Hepatocyte (in vitro differentiated cells): ENCODE measurements around the gene ZBTB33.

ENCODE experiments used
- CTCF ChIP-seq: fragments of 200-600 bp; sonication (generic); IDR thresholded peaks from 2 replicates; pipeline ENCODE4 v1.5.1; 2016; ENCODE audit warnings: antibody characterized with exemption, mild to moderate bottlenecking; ENCODE audit not compliant: poor library complexity
- EZH2 ChIP-seq: fragments of 200-600 bp; sonication (generic); IDR thresholded peaks from 2 replicates; pipeline ENCODE4 v1.6.1; 2016; ENCODE audit warnings: antibody characterized with exemption, mild to moderate bottlenecking, borderline replicate concordance
- EZH2phosphoT487 ChIP-seq: fragments of 200-600 bp; sonication (generic); IDR thresholded peaks from one replicate; pipeline ENCODE4 v1.6.1; 2018; ENCODE audit warnings: antibody characterized with exemption, mild to moderate bottlenecking, low read depth, moderate library complexity; ENCODE audit not compliant: unreplicated experiment, severe bottlenecking

GRCh38 chrX:120293015-120293414, 42.4 kb downstream of the ZBTB33 start:
- no peak for TF ChIP-seq CTCF
- TF ChIP-seq EZH2phosphoT487 = no peak
- TF ChIP-seq EZH2 = no peak
